Liver (tissue), 3 donors: ENCODE results near the gene ATP10B.

Experiments used
- CTCF ChIP-seq: fragments of 150-350 bp; IDR thresholded peaks from 2 replicates; pipeline ENCODE4 v1.5.1; 2017; ENCODE audit warnings: improper control_type of control experiment, low read depth, low read length; ENCODE audit not compliant: missing input control
- FOXA2 ChIP-seq: IDR thresholded peaks from 2 replicates; pipeline ENCODE4 v1.6.1; 2016; ENCODE audit warnings: antibody characterized with exemption
- JUND ChIP-seq, 2 donors: IDR thresholded peaks; 2 replicates each; pipeline ENCODE4 v1.6.1; 2016; ENCODE audit warnings: antibody characterized with exemption in 2 of 2
- RAD21 ChIP-seq, 2 donors: IDR thresholded peaks; 2 replicates each; pipeline ENCODE4 v1.6.1; 2016; ENCODE audit warnings: antibody characterized with exemption in 2 of 2, mild to moderate bottlenecking in 2 of 2
- REST ChIP-seq: IDR thresholded peaks from 2 replicates; pipeline ENCODE4 v1.6.1; 2016; ENCODE audit warnings: antibody characterized with exemption, mild to moderate bottlenecking
- TAF1 ChIP-seq: conservative IDR thresholded peaks from 2 replicates; pipeline ENCODE4 v1.6.1; 2016; ENCODE audit warnings: antibody characterized with exemption, mild to moderate bottlenecking
- TF ChIP-seq, protein P1 (sequence below): IDR thresholded peaks from 2 replicates; pipeline ENCODE4 v1.6.1; 2016; ENCODE audit warnings: antibody characterized with exemption
- TF ChIP-seq, protein P2 (sequence below): IDR thresholded peaks from 2 replicates; pipeline ENCODE4 v1.6.1; 2016; ENCODE audit warnings: antibody characterized with exemption
- TF ChIP-seq, protein P3 (sequence below): IDR thresholded peaks from 2 replicates; pipeline ENCODE4 v1.6.1; 2016; ENCODE audit warnings: antibody characterized with exemption
- donor health status: healthy.
- donor health status: healthy.

GRCh38 chr5:160614136-160614535 is 237.9 kb downstream of the ATP10B start:
- TF ChIP-seq TAF1 (no peak), CTCF (no peak), REST (no peak), JUND (IDR thresholded peaks at IDR 0.05) (no peak), RAD21 (IDR thresholded peaks at IDR 0.05) (no peak), FOXA2 (no peak)
- TF ChIP-seq, protein P1, sequence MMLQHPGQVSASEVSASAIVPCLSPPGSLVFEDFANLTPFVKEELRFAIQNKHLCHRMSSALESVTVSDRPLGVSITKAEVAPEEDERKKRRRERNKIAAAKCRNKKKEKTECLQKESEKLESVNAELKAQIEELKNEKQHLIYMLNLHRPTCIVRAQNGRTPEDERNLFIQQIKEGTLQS: no peak
- TF ChIP-seq, protein P2, sequence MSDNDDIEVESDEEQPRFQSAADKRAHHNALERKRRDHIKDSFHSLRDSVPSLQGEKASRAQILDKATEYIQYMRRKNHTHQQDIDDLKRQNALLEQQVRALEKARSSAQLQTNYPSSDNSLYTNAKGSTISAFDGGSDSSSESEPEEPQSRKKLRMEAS: no peak
- TF ChIP-seq, protein P3, sequence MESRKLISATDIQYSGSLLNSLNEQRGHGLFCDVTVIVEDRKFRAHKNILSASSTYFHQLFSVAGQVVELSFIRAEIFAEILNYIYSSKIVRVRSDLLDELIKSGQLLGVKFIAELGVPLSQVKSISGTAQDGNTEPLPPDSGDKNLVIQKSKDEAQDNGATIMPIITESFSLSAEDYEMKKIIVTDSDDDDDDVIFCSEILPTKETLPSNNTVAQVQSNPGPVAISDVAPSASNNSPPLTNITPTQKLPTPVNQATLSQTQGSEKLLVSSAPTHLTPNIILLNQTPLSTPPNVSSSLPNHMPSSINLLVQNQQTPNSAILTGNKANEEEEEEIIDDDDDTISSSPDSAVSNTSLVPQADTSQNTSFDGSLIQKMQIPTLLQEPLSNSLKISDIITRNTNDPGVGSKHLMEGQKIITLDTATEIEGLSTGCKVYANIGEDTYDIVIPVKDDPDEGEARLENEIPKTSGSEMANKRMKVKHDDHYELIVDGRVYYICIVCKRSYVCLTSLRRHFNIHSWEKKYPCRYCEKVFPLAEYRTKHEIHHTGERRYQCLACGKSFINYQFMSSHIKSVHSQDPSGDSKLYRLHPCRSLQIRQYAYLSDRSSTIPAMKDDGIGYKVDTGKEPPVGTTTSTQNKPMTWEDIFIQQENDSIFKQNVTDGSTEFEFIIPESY: no peak
